Muscle layer of colon (tissue), 2 donors: Measurements from ENCODE around the gene PHYHIPL.
"Not testable (repeated sequence)": the region's sequence is repeated elsewhere in the genome, so short reads cannot be mapped to it uniquely, and the experiment has no call there.

Source experiments
- H3K27ac ChIP-seq: one replicate; pipeline ENCODE4 v1.7.0; 2013; ENCODE audit warnings: low read depth, mild to moderate bottlenecking, low read length, moderate library complexity
- H3K27me3 ChIP-seq, 2 donors: one replicate each; pipeline ENCODE4 v1.7.0; 2013; ENCODE audit warnings: low read length in 2 of 2, mild to moderate bottlenecking in 2 of 2; ENCODE audit not compliant: insufficient read depth in 2 of 2, control insufficient read depth in 1 of 2
- H3K36me3 ChIP-seq: one replicate; pipeline ENCODE4 v1.7.0; 2013; ENCODE audit warnings: mild to moderate bottlenecking, low read length; ENCODE audit not compliant: insufficient read depth
- H3K4me1 ChIP-seq: one replicate; pipeline ENCODE4 v1.7.0; 2013; ENCODE audit warnings: mild to moderate bottlenecking, low read length; ENCODE audit not compliant: insufficient read depth
- H3K4me3 ChIP-seq, 2 donors: one replicate each; pipeline ENCODE4 v1.7.0; 2013; ENCODE audit warnings: low read length in 2 of 2, low read depth in 1 of 2, mild to moderate bottlenecking in 1 of 2, moderate library complexity in 1 of 2
- H3K9ac ChIP-seq: one replicate; pipeline ENCODE4 v1.7.0; 2013; ENCODE audit warnings: low read length
- H3K9me3 ChIP-seq: one replicate; pipeline ENCODE4 v1.7.0; 2013; ENCODE audit warnings: mild to moderate bottlenecking, low read length
- donor health status: abdominal sarcoma.
- donor health status: Adenocarcinoma of cecum.

PHYHIPL gene

DNA sequence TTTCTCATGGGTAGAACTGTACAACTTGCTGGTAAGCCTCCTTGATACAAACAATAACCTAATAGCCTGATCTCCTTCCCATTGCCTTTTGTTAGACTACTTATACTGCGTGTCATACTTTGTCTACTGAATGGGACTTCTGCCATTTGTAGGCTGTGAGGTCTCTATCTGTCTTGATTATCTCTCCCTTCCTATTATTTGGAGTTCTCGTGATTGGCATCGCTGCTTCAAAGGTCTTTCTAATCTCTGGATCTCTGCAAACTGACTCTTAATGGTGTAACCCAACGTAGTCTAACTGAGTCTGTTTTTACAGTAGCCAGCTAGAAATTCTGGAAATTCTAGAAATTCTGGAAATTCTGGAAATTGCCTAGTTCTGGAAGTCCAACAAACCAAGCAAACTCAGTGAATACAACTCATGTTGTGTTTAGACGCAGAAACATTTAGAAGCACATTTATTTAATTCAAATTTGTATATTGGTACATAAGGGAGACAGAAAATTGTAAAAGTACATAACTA lies 29.8 kb downstream of the PHYHIPL start:
- Histone ChIP-seq H3K9ac (no peak overlapping the region), H3K27ac (no peak overlapping the region)

DNA sequence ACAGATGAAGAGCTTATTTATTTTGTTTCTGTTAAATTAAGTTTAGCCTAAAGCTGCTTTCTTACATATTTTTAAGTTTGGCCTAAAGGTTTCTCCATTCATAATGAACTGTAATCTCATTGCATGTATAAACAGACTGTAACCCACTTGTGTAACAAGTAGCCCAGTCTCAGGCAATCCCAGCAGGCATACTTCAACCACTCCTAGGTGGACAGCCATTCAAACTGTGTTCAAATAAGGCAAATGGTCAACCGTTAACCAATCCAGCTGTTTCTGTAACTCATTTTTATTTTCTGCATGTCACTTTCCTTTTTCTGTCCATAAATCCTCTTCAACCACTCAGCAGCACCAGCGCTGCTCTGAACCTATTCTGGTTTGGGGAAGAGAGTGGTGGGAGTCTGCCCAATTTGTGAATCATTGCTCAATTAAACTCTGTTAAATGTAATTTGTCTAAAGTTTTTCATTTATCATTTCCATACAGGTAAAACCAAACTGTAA lies 35.9 kb downstream of the PHYHIPL start:
- Histone ChIP-seq H3K27ac (no peak overlapping the region), H3K27me3 (no peaks in the 10 kb centered on the region), H3K36me3 (no peaks in the 10 kb centered on the region), H3K9ac (no peak overlapping the region), H3K9me3 (no peaks in the 10 kb centered on the region), H3K4me1 (no peaks in the 10 kb centered on the region), H3K4me3 (no peak overlapping the region)

More for the DNA sequence above, 29.8 kb downstream of the PHYHIPL start:
- H3K4me1 ChIP-seq = no peaks in the 10 kb centered on the region
- H3K27me3 ChIP-seq = no peaks in the 10 kb centered on the region
- H3K36me3 ChIP-seq = no peaks in the 10 kb centered on the region
- H3K4me3 ChIP-seq = no peak overlapping the region
- H3K9me3 ChIP-seq = no peaks in the 10 kb centered on the region

DNA sequence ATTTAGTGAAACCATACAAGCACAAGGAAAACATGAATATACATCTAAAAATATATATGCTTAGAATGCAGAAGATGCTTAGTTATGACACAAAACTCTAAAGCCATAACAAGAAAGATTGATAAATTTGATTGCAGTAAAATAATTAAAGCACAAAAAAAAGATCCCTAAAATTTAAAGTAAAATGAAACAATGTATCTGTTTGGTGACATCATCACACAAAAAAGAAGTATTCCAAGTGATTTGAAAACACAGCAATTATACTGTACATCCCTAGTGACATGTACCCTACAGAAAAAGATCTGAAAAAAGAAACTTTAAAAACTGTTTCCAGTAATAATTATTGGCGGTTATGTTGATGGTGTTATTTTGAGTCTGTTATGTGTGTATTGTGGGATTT lies 37.7 kb downstream of the PHYHIPL start:
- Histone ChIP-seq H3K27me3 (no peaks in the 10 kb centered on the region), H3K9me3 (no peaks in the 10 kb centered on the region), H3K27ac (no peak overlapping the region), H3K36me3 (no peaks in the 10 kb centered on the region), H3K4me3 (no peak overlapping the region), H3K9ac (no peak overlapping the region), H3K4me1 (no peaks in the 10 kb centered on the region)

DNA sequence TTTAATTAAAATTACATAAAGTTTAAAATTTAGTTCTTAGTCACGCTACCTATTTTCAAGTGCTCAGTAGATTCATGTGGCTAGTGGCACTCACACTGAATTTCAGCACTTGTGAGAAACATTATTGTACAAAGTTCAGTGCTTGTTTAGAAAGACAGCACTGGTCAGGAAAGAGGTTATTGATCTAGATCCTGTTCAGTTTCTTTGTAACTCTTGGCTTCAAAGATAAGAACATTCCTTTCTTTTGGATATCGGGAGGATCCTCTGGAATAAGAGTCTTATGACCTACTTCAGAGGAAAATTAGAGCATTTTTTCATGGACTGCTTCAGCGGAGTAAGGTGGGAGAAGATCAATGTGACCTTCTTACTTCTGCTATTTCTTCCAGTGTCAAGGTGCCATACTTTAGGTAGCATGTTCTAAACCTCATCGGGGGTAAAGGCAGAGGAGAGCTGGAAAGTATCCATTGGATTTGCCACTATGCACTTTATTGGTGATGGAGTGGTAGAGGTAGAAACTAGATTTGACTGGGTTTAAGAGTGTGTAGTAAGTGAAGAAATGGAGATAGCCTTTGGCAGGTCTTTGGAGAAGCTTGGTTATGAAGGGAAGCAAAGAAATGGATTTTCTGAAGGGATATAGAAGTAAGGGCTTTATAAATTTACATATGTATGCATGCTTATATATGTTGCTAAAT lies 39.9 kb downstream of the PHYHIPL start:
- Histone ChIP-seq H3K36me3 (no peaks in the 10 kb centered on the region), H3K27ac (no peak overlapping the region), H3K9me3 (no peaks in the 10 kb centered on the region), H3K9ac (no peak overlapping the region), H3K27me3 (no peaks in the 10 kb centered on the region), H3K4me1 (no peaks in the 10 kb centered on the region), H3K4me3 (no peak overlapping the region)

DNA sequence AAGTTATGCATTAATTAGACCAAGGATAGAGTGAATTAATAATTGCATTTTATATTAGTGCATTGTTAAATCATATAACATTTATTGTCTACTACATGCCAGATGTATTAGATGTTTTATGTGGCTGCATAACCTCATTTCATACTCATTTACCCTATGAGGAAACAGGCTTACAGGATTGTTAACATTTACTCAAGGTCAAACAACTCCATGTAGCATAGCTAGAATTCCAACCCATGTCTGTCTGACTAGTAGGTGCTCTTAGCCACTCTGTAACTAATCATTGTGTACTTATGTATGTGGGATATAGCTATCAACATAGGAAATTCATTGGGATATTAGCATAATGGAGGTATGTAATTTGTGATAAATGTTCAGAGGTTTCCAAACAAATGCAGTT lies 46.3 kb downstream of the PHYHIPL start:
- Histone ChIP-seq H3K27ac (no peak overlapping the region), H3K27me3 (no peaks in the 10 kb centered on the region), H3K9ac (no peak overlapping the region), H3K4me3 (no peak overlapping the region), H3K9me3 (no peaks in the 10 kb centered on the region), H3K36me3 (no peaks in the 10 kb centered on the region), H3K4me1 (peaks cover 7% of the 10 kb centered on the region)

DNA sequence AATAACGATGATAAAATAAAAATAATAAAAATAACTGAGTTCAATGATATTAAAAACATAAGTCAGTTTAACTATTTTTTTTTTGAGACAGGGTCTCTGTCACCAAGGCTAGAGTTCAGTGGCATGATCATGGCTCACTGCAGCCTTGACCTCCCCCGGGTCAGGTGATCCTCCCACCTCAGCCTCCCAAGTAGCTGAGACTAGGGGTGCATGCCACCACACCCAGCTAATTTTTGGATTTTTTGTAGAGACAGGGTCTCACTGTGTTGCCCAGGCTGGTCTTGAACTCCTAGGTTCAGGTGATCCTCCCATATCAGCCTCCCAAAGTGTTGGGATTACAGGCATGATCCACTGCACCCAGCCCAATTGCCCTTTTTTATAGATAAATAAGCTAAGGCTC lies 47.2 kb downstream of the PHYHIPL start:
- not testable (repeated sequence) for H3K4me1 ChIP-seq, H3K4me3 ChIP-seq, H3K27ac ChIP-seq, H3K27me3 ChIP-seq, H3K36me3 ChIP-seq, H3K9ac ChIP-seq, H3K9me3 ChIP-seq

DNA sequence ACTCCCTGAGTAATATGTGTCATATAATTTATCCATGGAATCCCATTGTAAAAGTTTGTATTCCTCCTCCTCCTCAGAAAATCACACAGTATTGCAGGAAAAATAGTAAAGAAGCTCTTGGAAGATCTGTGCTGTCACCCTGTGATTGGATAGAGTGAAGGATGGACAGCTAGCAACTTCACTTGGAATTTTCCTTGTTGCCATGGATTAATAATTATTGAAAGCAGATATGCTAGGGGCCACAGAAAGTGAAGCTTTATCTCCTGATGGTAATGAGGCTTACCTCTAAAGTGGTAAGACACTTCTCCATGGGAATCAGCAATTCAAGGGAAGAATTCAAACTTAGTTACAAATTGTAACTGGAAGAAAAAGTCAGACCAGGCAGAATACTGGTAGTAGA lies 48.8 kb downstream of the PHYHIPL start:
- Histone ChIP-seq H3K9ac (no peak overlapping the region), H3K27ac (no peak overlapping the region), H3K4me3 (no peak overlapping the region), H3K27me3 (no peaks in the 10 kb centered on the region), H3K4me1 (peaks cover 7% of the 10 kb centered on the region), H3K36me3 (no peaks in the 10 kb centered on the region), H3K9me3 (no peaks in the 10 kb centered on the region)

DNA sequence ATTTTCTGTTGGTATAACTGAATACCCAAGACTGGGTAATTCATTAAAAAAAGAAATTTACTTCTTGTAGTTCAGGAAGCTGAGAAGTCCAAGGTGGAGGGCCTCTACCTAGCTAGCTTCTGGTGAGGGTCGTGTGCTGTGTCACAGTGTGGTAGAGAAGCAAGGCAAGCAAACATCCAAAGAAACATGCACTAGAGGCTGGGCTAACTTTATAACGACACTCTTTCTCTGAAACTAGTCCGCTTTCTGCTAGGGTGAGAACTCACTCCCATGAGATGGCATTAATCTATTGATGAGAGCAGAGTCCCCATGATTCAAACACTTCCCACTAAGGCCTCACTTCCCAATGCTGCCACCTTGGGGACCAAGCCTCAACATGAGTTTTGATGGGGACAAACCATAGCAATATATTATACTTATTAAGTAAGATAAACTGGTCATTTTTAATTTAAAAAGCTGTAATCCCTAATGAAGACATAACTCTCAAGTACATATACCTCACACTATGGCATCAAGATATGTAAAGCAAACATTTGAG lies 50.8 kb downstream of the PHYHIPL start:
- Histone ChIP-seq H3K4me1 (peaks cover 7% of the 10 kb centered on the region), H3K4me3 (no peak overlapping the region), H3K9me3 (no peaks in the 10 kb centered on the region), H3K27me3 (no peaks in the 10 kb centered on the region), H3K27ac (no peak overlapping the region), H3K36me3 (no peaks in the 10 kb centered on the region), H3K9ac (no peak overlapping the region)

DNA sequence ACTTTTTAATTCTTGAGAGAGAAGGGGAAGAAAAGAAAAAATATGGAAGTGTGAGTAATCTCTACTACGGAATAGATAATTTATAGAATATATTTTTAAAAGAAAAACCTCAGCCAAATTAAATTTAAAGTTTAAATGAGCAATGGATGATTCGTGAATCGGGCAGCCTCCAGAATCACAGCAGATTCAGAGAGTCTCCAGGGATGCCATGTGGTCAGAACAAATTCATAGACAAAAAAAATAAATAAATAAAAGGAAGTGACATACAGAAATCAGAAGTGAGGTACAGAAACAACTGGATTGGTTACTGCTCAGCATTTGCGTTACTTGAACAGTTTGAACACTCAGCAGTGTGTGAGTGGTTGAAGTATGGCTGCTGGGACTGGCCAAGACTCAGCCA lies 53.0 kb downstream of the PHYHIPL start:
- Histone ChIP-seq H3K4me3 (no peak overlapping the region), H3K27ac (no peak overlapping the region), H3K4me1 (no peaks in the 10 kb centered on the region), H3K27me3 (no peaks in the 10 kb centered on the region), H3K36me3 (no peaks in the 10 kb centered on the region), H3K9ac (no peak overlapping the region), H3K9me3 (no peaks in the 10 kb centered on the region)

DNA sequence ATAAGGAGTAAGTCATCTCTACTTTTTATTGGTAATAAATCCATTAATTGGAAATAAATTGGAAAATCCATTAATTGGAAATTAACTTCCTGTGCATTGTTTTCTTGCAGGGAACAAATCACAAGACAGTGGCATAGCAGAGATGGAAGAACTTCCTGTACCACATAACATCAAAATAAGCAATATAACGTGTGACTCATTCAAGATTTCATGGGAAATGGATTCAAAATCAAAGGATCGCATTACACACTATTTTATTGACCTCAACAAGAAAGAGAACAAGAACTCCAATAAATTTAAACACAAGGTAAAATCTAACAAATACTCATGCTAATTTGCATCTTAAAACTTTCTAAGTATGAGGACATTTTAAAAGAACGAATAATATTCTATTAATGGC lies 57.8 kb downstream of the PHYHIPL start:
- Histone ChIP-seq H3K4me1 (no peaks in the 10 kb centered on the region), H3K36me3 (no peaks in the 10 kb centered on the region), H3K27me3 (no peaks in the 10 kb centered on the region), H3K9me3 (no peaks in the 10 kb centered on the region), H3K27ac (no peak overlapping the region), H3K4me3 (no peak overlapping the region), H3K9ac (no peak overlapping the region)

DNA sequence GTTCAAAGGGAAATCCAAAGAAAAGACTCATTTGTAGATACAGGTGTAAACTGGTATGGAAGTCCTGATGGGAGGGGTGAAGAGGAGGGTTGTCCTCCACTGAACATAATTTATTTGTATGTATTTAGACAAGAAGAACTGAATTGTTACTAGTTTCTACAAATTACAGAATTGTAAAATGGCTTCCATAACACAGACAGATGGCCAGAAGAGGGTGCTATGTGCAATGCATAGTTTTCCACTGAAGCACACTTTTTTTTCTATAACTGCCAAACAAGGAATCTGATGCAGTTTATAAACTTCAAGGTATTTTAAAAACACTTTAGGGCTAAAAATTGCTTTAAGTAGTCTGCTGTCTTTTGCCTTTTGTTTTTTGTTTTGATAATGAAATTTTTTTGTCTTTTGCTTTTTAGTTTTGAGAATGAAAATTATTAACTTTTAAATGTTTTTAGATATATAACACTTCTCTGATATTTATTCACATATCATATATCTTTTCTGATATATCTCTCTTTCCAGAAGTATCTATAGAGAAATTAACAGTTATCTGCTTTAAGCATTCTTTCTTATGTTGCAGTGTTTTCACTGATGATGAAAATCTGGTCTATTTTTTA lies 58.5 kb downstream of the PHYHIPL start:
- Histone ChIP-seq H3K9ac (no peak overlapping the region), H3K36me3 (no peaks in the 10 kb centered on the region), H3K27me3 (no peaks in the 10 kb centered on the region), H3K4me1 (no peaks in the 10 kb centered on the region), H3K9me3 (no peaks in the 10 kb centered on the region), H3K4me3 (no peak overlapping the region), H3K27ac (no peak overlapping the region)
